ENCODE results near the gene REX1BD. TPM values are rescaled to one million over a fixed set of nuclear protein-coding genes. Genes with fewer than 3 reads are reported as not detected.
"Not testable (repeated sequence)": the region's sequence is repeated elsewhere in the genome, so short reads cannot be mapped to it uniquely, and the experiment has no call there.

REX1BD gene
- total RNA-seq, 1 donor from 2014 or later, result 54.3 TPM

- no peak overlapping the region for H3K4me3 Mint-ChIP-seq (ENCODE audit: unreplicated experiment)
- peaks cover 12% of the 10 kb centered on the region for H3K27me3 Mint-ChIP-seq (ENCODE audit: unreplicated experiment)
Observed at GRCh38 chr19:18596752-18597157, 8.2 kb downstream of the REX1BD start.

GRCh38 chr19:18597809-18598660, 9.4 kb downstream of the REX1BD start:
- DNase-seq, result no peak
- H3K4me3 Mint-ChIP-seq (ENCODE audit: unreplicated experiment), result no peak overlapping the region
- peaks cover 12% of the 10 kb centered on the region for H3K9me3 Mint-ChIP-seq (ENCODE audit: unreplicated experiment)
- H3K4me1 Mint-ChIP-seq (ENCODE audit: low read depth, unreplicated experiment), result peaks cover 4% of the 10 kb centered on the region
- peaks cover 15% of the 10 kb centered on the region for H3K27me3 Mint-ChIP-seq (ENCODE audit: unreplicated experiment)
- TF ChIP-seq CTCF (IDR thresholded peaks at IDR 0.05; ENCODE audit: partially characterized antibody, unreplicated experiment), result no peak
- peaks cover 2% of the 10 kb centered on the region for H3K36me3 Mint-ChIP-seq (ENCODE audit: unreplicated experiment)
- no peak overlapping the region for H3K27ac Mint-ChIP-seq (ENCODE audit: unreplicated experiment)

More at GRCh38 chr19:18596752-18597157, 8.2 kb downstream of the REX1BD start:
- peaks cover 10% of the 10 kb centered on the region for H3K9me3 Mint-ChIP-seq (ENCODE audit: unreplicated experiment)
- peaks cover 2% of the 10 kb centered on the region for H3K4me1 Mint-ChIP-seq (ENCODE audit: low read depth, unreplicated experiment)
- H3K36me3 Mint-ChIP-seq (ENCODE audit: unreplicated experiment), result no peaks in the 10 kb centered on the region
- DNase-seq, result peak; percentile 68
- no peak overlapping the region for H3K27ac Mint-ChIP-seq (ENCODE audit: unreplicated experiment)
- TF ChIP-seq CTCF (IDR thresholded peaks at IDR 0.05; ENCODE audit: partially characterized antibody, unreplicated experiment), result no peak

- Mint-ChIP-seq H3K4me1 (ENCODE audit: low read depth, unreplicated experiment) (peaks cover 7% of the 10 kb centered on the region), H3K9me3 (ENCODE audit: unreplicated experiment) (peaks cover 11% of the 10 kb centered on the region), H3K4me3 (ENCODE audit: unreplicated experiment) (no peak overlapping the region), H3K27me3 (ENCODE audit: unreplicated experiment) (peaks cover 16% of the 10 kb centered on the region), H3K36me3 (ENCODE audit: unreplicated experiment) (peaks cover 4% of the 10 kb centered on the region), H3K27ac (ENCODE audit: unreplicated experiment) (no peak overlapping the region)
- DNase-seq, result no peak
- no peak for TF ChIP-seq CTCF (IDR thresholded peaks at IDR 0.05; ENCODE audit: partially characterized antibody, unreplicated experiment)
Observed at GRCh38 chr19:18599485-18599884, 10.9 kb downstream of the REX1BD start.

- Mint-ChIP-seq H3K27me3 (ENCODE audit: unreplicated experiment) (peaks cover 17% of the 10 kb centered on the region), H3K9me3 (ENCODE audit: unreplicated experiment) (peaks cover 12% of the 10 kb centered on the region)
- DNase-seq; H3K4me3 Mint-ChIP-seq (ENCODE audit: unreplicated experiment); H3K4me1 Mint-ChIP-seq (ENCODE audit: low read depth, unreplicated experiment); H3K36me3 Mint-ChIP-seq (ENCODE audit: unreplicated experiment); H3K27ac Mint-ChIP-seq (ENCODE audit: unreplicated experiment): not testable (repeated sequence)
Observed at GRCh38 chr19:18600692-18601397, 12.2 kb downstream of the REX1BD start.

- peaks cover 5% of the 10 kb centered on the region for H3K9me3 Mint-ChIP-seq (ENCODE audit: unreplicated experiment)
- peaks cover 4% of the 10 kb centered on the region for H3K36me3 Mint-ChIP-seq (ENCODE audit: unreplicated experiment)
- DNase-seq, result no peak
- no peak overlapping the region for H3K4me3 Mint-ChIP-seq (ENCODE audit: unreplicated experiment)
- H3K27me3 Mint-ChIP-seq (ENCODE audit: unreplicated experiment), result peaks cover 12% of the 10 kb centered on the region
- no peak for TF ChIP-seq CTCF (IDR thresholded peaks at IDR 0.05; ENCODE audit: partially characterized antibody, unreplicated experiment)
- H3K4me1 Mint-ChIP-seq (ENCODE audit: low read depth, unreplicated experiment), result peaks cover 9% of the 10 kb centered on the region
- H3K27ac Mint-ChIP-seq (ENCODE audit: unreplicated experiment), result no peak overlapping the region
Observed at GRCh38 chr19:18601875-18602274, 13.3 kb downstream of the REX1BD start.

Measured in glutamatergic neuron (in vitro differentiated cells).